Prostate gland (tissue), 2 donors: ENCODE results near the gene NCAPG2.

ENCODE experiments used
- CTCF ChIP-seq, 4 experiments: fragments of 200-600 bp in 2 of 4; fragments of 450-650 bp in 2 of 4; sonication (generic) in 2 of 4; IDR thresholded peaks; 1 replicate in 3 of 4; 2 replicates in 1 of 4; pipeline ENCODE4 v1.5.1; 2016 to 2019; ENCODE audit warnings: antibody characterized with exemption in 4 of 4, mild to moderate bottlenecking in 2 of 4, moderate library complexity in 2 of 4
- POLR2A ChIP-seq: fragments of 450-650 bp; IDR thresholded peaks from one replicate; pipeline ENCODE4 v1.6.1; 2016; ENCODE audit warnings: antibody characterized with exemption, mild to moderate bottlenecking
- POLR2AphosphoS5 ChIP-seq: sonication (generic); formaldehyde crosslinking; IDR thresholded peaks from one replicate; pipeline ENCODE4 v1.6.1; 2017; ENCODE audit warnings: antibody characterized with exemption

- TF ChIP-seq POLR2AphosphoS5 (no peak), CTCF (IDR thresholded peaks at IDR 0.05) (no peak), POLR2A (no peak)
Measured at GRCh38 chr7:158722574-158723237, 18.1 kb upstream of the NCAPG2 start.
